Stimulated activated CD8-positive, alpha-beta memory T cell treated with anti-CD3 and anti-CD28 coated beads, Interleukin-7, amount 100 ng/mL, for 4 hours (primary cell): ENCODE results near the gene LGALS14.
"Not testable (repeated sequence)": the region's sequence is repeated elsewhere in the genome, so short reads cannot be mapped to it uniquely, and the experiment has no call there.

ENCODE experiments used
- DNase-seq, 2 donors: peaks; one replicate each; pipeline ENCODE4 v3.0.0-alpha.2; 2020; ENCODE audit warnings: low read depth in 2 of 2

The LGALS14 gene

DNA sequence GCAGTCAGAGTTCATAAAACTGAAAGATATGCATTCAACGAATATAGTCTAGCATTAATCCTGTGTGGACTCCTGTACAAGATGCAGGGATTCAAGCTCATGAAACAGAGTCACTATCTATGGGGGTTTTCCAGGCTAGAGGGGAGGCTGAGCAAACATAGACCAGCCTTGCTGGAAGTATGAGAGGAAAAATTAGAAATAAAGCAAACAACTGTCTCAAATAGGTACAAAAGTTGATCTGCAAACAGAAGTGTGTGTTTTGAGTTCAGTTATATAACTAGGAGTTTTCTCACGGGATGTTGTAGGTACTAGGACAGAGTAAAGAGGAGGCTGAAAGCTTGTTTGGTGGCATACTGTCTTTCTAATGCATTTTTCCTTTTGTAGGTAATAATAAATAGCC lies 8.5 kb upstream of the LGALS14 start:
- DNase-seq, result no peak

DNA sequence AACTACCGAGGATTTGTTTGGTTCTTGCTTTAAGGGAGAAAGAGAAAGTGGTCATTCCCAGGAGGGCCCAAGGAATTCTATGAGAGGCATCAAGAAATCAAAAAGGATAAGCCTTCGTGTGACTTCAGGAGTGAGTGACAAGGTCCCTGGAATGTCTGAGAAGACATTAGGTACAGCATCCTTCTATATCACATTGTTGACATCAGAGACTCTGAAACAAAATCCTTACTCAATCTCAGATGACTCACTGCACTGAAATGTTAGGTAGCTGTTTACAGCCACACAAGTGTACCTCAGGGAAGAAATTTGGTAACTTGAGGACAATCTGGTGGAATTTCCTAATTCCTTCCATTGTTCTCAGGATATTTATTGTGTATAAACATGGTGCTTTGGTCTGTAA lies 7.9 kb upstream of the LGALS14 start:
- no peak for DNase-seq

DNA sequence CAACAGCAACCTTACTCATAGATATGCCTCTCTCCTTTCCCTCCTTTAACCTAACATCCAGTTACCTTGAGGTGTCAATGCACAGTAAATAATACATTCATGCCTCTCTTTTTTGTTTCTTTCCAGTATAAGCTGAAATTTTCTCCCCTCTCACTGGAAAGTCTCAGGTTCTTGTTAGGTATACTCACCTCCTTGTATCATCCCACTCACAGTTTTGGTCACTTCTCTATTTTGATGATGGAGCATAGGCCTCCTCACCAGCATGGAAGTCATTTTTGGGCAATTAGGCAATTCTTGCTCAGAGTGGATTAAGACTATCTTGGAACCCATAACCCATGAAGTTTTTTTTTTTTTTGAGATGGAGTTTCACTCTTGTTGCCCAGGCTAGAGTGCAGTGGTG lies 5.7 kb upstream of the LGALS14 start:
- DNase-seq, result no peak

DNA sequence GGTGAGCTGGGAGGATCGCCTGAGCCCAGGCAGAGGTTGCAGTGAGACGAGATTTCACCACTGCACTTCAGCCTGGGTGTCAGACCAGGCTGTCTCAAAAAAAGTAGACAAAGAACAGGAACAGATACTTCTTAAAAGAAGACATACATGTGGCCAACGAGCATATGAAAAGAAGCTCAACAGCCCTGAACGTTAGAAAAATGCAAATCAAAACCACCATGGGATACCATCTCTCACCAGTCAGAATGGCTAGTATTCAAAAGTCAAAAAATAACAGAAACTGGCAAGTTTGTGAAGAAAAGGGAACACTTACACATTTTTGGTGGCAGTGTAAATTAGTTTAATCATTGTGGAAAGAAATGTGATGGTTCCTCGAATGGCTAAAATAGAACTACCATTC lies 3.0 kb upstream of the LGALS14 start:
- no peak for DNase-seq

DNA sequence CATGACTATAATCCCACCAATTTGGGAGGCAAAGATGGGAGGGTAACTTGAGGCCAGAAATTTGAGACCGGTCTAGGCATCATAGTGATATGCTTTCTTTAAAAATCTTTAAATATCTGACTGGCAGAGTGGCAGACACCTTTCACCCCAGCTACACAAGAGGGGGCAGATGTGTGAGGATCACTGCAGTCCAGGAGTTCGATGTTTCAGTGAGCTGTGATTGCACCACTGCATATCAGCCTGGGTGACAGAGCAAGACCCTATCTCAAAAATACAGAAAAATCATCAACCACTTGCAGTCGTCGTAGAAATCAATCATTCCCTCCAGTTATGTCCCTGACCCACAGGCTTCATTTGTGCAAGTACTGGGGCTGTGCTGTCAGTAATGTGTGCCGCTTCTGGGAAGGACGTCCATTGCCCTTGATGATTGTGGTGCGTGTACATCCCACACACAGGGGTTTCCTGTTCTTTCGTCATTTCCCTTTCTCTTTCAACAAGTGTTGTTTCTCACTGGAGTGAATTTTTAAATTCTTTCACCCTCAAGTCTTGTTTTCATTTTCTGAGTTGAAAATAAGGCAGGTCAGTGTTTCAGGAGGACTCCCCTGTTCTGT lies 1.4 kb downstream of the LGALS14 start:
- DNase-seq, result peak in 1 of 2 donors; percentile 5

DNA sequence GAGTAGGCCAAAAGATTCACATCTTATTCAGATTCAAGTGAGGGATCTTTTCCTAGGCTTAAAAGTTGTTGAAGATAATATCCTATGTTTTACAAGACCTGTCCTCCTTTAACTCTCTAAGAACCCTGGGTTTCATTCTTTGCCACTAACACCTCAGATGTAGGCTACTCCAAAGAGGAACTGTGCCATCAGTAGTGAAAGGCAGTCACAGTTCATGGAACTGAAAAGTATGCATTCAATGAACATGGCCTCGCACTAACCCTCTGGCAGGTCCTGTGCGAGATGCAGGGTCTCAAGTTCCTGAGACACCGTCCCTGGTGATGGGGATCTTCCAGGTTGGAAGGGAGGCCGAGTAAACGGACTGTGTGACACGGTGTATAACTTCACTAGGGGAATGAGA lies 4.3 kb downstream of the LGALS14 start:
- no peak for DNase-seq

DNA sequence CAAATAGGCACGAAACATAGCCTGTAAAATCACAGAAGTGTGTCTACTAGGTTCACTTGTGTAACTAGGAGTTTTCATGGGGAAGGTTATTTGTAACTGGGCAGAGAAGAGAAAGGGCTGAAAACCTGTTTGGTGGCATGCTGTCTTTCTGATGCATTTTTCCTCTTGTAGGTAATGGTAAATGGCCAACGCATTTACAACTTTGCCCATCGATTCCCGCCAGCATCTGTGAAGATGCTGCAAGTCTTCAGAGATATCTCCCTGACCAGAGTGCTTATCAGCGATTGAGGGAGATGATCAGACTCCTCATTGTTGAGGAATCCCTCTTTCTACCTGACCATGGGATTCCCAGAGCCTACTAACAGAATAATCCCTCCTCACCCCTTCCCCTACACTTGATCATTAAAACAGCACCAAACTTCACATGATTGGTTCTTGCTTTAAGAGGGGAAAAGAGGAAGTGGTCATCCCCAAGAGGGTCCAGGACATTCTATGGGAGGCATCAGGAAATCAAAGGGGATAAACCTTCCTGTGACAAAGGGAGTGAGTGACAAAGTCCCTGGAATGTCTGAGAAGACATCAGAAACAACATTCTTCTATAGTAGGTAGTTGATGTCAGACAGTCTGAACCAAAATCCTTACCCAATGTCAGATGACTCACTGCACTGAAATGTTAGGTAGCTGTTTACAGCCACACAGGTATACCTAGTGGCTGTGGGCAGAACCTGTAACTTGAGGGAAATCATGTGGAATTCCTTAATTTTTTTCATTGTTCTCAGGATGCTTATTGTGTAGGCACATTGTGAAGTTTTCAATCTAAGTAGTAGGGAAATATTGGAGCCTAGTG lies 5.0 kb downstream of the LGALS14 start:
- no peak for DNase-seq

DNA sequence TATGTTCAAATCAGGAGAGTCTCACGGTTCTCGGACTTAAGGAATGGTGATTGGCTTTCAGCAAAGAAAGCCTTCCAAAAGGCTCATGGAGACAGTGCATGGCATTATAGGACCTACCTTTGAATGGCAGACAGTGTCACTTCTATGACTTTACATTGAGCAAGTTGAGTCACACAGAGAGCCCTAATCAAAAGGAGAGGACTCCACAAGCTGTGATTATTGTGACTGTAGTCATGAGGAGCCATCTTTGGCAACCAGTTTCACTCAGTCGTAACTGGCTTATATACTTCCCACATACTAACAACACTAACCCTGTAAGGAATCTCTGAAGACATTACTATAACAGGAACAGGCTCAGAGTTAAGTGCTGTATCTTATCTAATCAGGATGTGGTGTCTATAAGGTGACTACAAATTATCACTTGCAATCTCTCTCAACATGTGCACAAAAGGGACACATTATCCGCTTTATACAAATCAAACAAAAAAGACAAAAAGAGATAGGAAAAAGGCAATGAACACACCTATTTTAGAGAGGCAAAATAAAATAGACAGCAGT lies 6.1 kb downstream of the LGALS14 start:
- DNase-seq, result no peak

DNA sequence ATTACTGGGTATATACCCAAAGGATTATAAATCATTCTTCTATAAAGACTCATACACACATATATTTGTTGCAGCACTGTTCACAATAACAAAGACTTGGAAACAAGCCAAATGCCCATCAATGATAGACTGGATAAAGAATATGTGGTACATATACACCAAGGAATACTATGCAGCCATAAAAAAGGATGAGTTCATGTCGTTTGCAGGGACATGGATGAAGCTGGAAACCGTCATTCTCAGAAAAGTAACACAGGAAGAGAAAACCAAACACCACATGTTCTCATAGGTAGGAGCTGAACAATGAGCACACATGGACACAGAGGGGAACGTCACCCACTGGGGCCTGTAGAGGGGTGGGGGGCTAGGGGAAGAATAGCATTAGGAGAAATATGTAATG lies 15.9 kb downstream of the LGALS14 start:
- not testable (repeated sequence) for DNase-seq

DNA sequence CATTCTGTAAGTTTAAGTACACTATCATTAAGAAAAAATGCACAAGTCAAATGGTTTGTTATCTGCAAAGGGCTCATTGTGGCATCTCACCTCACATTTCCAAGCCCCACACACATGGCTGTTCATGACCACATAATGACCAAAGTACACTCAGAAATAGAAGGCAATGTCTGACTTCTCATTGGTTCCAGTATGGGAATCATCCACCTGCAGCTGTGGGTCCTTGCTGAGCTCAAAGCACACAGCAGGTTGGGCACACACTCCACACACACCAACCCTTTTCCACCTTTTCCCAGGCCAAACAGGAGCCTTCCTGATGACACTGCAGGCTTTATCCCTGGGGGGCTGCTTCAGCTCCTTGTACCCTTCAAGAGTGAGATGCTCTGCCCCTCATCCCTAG lies 21.7 kb downstream of the LGALS14 start:
- DNase-seq, result no peak

DNA sequence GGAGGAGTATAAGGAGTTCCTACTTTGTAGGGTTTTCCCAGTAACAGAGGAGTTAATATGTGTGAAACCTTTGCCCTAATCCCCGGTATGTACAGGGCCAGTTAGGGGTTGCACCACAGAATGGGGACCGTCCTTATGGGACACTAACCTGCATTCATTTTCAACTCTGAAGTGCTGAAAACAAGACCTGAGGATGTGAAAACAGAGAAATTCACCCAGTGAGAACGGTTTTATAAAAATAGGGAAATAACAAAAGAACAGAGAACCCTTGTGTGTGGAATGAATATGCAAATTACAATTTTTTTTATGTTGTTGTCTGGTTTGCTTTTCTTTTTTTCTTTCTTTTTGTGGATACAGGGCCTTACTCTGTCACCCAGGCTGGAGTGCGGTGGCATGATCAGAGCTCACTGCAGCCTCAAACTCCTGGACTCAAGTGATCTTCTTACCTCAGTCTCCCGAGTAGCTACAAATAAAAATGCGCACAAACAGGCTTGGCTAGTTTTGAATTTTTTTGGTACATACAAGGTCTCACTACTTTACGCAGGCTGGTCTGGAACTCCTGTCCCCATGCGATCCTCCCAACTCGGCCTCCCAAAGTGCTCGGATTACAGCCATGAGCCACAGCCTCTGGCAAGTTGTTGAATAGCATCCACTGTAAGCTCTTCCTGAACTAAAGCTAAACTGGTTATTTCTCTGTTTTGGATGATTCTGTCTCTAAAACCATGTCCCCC lies 23.0 kb downstream of the LGALS14 start:
- DNase-seq, result no peak

DNA sequence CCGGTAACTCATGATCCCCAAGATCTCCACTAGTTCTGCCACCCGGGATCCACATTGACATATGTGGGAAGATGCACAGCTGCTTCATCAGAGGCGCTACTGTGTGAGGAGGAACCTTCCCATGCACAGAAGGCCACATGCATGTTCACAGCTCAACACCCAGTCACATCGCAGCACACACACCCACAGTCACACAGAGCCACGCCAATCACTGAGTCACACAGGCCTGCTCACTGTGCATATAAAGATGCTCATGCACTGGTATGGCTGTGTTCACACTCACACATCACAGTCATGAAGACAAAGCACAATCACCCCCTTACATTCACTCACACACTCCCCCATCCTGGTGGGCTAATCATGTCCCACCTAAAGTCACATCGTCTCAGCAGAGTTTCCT lies 23.8 kb downstream of the LGALS14 start:
- no peak for DNase-seq

DNA sequence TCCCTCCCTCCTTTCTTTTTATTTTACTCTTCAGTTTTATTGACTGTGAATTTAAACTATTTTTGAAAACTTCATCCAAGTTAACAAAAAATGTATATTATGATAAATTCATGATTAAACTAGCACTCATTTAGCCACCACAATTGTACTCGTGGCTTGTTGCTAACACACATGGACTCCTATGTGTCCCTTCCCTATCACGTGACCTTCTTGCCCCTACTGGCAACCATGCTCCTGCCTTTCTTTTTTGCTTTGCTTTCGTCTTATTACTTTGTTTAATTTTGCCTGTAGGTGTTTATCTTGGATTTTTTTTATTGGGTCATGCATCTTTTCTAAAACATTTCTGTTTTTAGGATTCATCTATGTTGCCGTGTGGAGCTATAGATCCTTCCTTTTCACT lies 25.3 kb downstream of the LGALS14 start:
- DNase-seq, result no peak

DNA sequence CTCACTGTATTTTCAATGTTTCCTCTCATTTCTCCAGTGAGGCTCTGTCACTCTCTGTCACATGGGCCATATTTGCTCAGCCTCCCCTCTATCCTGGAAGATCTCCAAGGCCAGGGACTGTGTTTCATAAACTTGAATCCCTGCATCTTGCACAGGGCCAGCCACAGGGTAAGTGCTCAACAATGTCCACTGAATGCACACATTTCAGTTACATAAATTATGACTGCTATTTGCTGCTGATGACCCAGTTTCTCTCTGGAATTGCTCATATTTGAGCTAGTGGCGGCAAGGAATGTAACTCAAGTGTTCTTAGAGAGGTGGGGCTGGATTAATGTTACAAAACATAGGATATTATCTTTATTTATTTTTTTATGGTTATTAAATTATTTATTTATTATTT lies 27.4 kb downstream of the LGALS14 start:
- no peak for DNase-seq

DNA sequence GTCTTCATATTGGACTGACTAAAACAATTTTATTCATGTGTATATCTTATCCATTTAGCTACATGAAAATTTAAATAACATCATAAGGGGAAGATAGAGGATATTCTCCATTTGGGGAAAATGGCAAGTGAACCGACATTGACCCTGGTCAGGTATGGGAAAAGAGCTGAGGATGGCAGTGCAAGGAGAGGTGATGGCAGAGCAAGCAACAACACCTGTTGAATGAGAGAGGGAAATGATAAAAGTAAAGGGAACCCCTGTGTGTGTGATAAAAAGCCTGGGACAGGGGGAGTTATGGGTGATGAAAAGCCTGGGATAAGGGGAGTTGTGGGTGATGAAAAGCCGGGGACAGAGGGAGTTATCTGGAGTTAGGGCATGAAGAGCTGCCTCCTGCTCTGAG lies 29.6 kb downstream of the LGALS14 start:
- no peak for DNase-seq

DNA sequence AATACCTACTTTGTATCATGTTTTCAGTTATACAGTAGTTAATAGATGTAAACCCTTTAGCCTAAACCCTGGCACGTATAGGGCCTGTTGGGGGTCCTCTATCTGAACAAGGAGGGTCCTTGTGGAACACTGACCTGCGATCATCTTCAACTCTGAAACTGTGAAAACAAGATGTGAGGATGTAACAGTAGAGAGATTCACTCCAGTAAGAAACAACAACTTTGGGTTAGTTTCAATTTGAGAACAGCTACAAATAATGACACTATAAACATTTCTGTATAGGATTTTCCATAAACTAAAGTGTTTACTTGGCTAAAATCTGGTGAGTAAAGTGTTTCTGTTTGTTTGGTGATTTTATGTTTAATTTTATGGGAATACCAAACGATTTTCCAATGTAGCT lies 31.4 kb downstream of the LGALS14 start:
- no peak for DNase-seq

DNA sequence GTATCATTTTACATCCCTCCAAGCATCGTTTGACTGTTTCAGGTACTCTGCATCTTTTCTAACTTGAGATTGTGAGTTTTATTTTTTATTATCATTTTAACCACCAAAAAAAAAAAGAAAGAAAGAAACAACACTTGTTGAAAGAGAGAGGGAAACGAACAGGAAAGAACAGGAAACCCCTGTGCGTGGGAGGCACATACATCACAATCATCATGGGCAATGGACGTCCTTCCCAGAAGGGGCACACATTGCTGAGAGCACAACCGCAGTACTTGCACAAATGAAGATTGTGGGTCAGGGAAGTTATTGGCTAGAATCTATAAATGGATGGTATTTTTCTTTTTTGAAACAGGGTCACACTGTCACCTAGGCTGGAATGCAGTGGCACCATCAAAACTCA lies 31.8 kb downstream of the LGALS14 start:
- no peak for DNase-seq

DNA sequence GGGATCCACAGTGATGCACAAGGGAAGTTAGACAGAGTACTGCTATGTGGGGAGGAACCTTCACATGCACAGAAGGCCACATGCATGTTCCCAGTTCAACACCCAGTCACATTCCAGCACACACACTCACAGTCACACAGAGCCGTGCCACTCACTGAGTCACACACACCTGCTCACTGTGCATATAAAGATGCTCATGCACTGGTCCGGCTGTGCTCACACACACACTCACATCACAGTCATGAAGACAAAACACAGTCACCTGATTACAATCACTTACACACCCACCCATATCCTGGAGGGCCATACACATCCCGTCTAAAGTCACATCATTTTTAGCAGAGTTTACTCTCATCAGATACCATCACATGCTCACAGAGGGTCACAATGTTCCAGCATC lies 33.1 kb downstream of the LGALS14 start:
- peak in 1 of 2 donors; percentile 3 for DNase-seq

DNA sequence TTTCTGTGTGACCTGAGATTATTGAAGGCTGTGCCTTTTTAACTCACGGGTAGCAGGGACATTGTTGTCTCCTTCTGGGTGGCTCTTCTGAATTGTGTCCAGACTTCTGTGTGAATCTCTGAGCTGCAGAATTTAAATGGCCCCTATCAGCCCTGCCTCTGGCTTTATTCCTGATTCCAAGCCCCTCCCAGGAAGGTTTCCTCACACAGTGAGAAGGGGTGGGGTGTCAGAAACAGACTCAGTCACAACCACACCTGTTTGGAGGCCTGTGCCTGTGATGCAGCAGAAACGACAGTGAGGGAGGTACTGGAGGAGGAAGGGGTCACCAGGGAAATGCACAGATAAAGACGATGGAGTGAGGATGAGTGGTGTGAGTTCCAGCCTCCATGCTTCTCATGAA lies 33.6 kb downstream of the LGALS14 start, which contains the start of gene CLC:
Gene CLC (minus strand): TSS at position 139 of the 400 bp plus-strand sequence. CDS start 77 bp downstream, at position 62.
- no peak for DNase-seq

DNA sequence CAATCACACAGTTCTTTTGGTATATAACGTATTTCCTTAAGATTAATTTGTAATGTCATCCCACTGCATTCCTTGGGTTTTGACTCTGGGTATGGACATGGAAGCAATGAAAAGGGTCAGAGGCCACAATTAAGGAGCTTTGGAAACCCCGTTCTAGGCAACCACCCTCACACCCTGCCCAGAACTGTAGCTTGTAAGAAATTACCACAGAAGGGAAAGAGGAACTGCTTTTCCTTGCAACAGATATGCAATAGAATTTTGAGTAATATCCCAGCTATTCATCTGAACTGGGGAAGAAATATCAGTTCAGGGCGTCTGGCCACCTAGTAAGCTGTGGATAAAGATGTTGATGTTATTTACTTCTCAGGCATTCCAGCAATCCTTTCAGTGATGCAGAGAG lies 34.5 kb downstream of the LGALS14 start:
- DNase-seq, result no peak

DNA sequence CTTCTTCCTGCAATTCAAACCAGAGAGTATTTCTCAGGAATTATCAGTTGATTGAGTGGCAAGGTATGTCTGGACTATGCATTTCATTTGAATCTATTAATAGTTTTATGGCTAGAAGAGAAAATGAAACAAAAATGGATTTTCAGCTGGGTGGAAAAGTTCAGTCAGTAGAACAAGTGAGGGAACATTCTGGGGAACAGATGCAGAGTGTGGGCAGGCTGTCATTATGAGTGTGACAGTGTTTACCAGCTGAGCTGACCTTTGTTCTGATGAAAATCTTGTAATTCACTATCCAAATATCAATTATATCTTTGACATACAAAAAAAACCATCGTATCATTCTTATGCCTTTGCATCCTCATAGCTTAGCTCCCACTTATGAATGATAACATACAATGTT lies 36.1 kb downstream of the LGALS14 start:
- peak in 1 of 2 donors; percentile 18 for DNase-seq

DNA sequence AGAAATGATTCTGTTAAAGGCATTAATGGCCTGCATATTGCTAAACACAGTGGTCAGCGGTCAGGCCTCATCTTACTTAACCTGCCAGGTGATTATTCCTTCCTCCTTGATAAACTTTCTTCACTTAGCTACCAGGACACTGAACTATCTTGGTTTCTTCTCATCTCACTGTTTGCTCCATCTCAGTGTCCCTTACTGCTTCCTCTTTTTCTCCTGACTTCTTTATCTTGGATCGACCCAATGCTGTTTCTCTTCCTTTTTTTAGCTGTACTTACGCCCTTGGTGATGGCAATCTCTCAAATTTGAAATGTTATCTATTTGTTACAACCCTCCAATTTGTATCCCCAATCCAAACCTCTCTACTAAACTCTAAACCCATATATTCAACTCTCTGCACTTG lies 41.4 kb downstream of the LGALS14 start:
- DNase-seq, result no peak
